Activated naive CD8-positive, alpha-beta T cell (primary cell): Measurements from ENCODE around the gene KRTAP12-3.

Experiments used
- H3K27ac Mint-ChIP-seq: one replicate; pipeline ENCODE4 v1.8.0; 2021; ENCODE audit warnings: mixed read lengths
- H3K27me3 Mint-ChIP-seq: one replicate; pipeline ENCODE4 v1.8.0; 2021; ENCODE audit warnings: mixed read lengths
- H3K36me3 Mint-ChIP-seq: one replicate; pipeline ENCODE4 v1.8.0; 2021; ENCODE audit warnings: mixed read lengths
- H3K4me1 Mint-ChIP-seq: one replicate; pipeline ENCODE4 v1.8.0; 2021; ENCODE audit warnings: low read depth, mixed read lengths
- H3K4me3 Mint-ChIP-seq: one replicate; pipeline ENCODE4 v1.8.0; 2021; ENCODE audit warnings: mild to moderate bottlenecking, mixed read lengths
- H3K9me3 Mint-ChIP-seq: one replicate; pipeline ENCODE4 v1.8.0; 2021; ENCODE audit warnings: low read depth, mixed read lengths

KRTAP12-3 gene

GRCh38 chr21:44706706-44707581 lies 49.2 kb downstream of the KRTAP12-3 start:
- no peak overlapping the region for H3K4me3 Mint-ChIP-seq
- H3K27ac Mint-ChIP-seq: no peak overlapping the region
- H3K9me3 Mint-ChIP-seq: no peaks in the 10 kb centered on the region
- no peaks in the 10 kb centered on the region for H3K36me3 Mint-ChIP-seq
- peaks cover 36% of the 10 kb centered on the region for H3K4me1 Mint-ChIP-seq
- peaks cover 43% of the 10 kb centered on the region for H3K27me3 Mint-ChIP-seq
